GM21423 (cell line): ENCODE results near the gene KIAA1958.
"Not testable (repeated sequence)": the region's sequence is repeated elsewhere in the genome, so short reads cannot be mapped to it uniquely, and the experiment has no call there.

ENCODE experiments used
- ATAC-seq: cut with Tn5 transposase; IDR thresholded peaks from one replicate; pipeline ENCODE4 v1.9.1; 2021; ENCODE audit warnings: mild to moderate bottlenecking, moderate library complexity; ENCODE audit not compliant: unreplicated experiment

Gene KIAA1958

GRCh38 chr9:112487799-112488340 is 1.2 kb downstream of the KIAA1958 start:
- ATAC-seq: no peak

- ATAC-seq: no peak
Observed at GRCh38 chr9:112489039-112489546, 2.5 kb downstream of the KIAA1958 start.

- ATAC-seq: no peak
Observed at GRCh38 chr9:112489876-112490666, 3.4 kb downstream of the KIAA1958 start.

GRCh38 chr9:112493393-112494137 is 6.9 kb downstream of the KIAA1958 start:
- no peak for ATAC-seq

GRCh38 chr9:112494153-112494552 is 7.5 kb downstream of the KIAA1958 start:
- no peak for ATAC-seq

GRCh38 chr9:112495614-112496013 is 9.0 kb downstream of the KIAA1958 start:
- ATAC-seq: no peak

GRCh38 chr9:112496074-112496722 is 9.6 kb downstream of the KIAA1958 start:
- no peak for ATAC-seq

- ATAC-seq: no peak
Observed at GRCh38 chr9:112500842-112501241, 14.2 kb downstream of the KIAA1958 start.

- no peak for ATAC-seq
Observed at GRCh38 chr9:112501287-112501686, 14.7 kb downstream of the KIAA1958 start.

GRCh38 chr9:112502175-112502946 is 15.7 kb downstream of the KIAA1958 start:
- no peak for ATAC-seq

GRCh38 chr9:112503170-112503569 is 16.5 kb downstream of the KIAA1958 start:
- no peak for ATAC-seq

- no peak for ATAC-seq
Observed at GRCh38 chr9:112505086-112505485, 18.5 kb downstream of the KIAA1958 start.

- no peak for ATAC-seq
Observed at GRCh38 chr9:112505607-112506006, 19.0 kb downstream of the KIAA1958 start.

GRCh38 chr9:112506571-112506970 is 19.9 kb downstream of the KIAA1958 start:
- ATAC-seq: no peak

GRCh38 chr9:112507001-112507680 is 20.5 kb downstream of the KIAA1958 start:
- ATAC-seq: no peak

- ATAC-seq: no peak
Observed at GRCh38 chr9:112508377-112508776, 21.8 kb downstream of the KIAA1958 start.

- ATAC-seq: not testable (repeated sequence)
Observed at GRCh38 chr9:112512377-112512776, 25.8 kb downstream of the KIAA1958 start.

- no peak for ATAC-seq
Observed at GRCh38 chr9:112516769-112517168, 30.1 kb downstream of the KIAA1958 start.

GRCh38 chr9:112520069-112520468 is 33.4 kb downstream of the KIAA1958 start:
- no peak for ATAC-seq

GRCh38 chr9:112520656-112521055 is 34.0 kb downstream of the KIAA1958 start:
- ATAC-seq: no peak
